ENCODE data around the gene CREB5. TPM values are rescaled to one million over a fixed set of nuclear protein-coding genes. Genes with fewer than 3 reads are reported as not detected.

CREB5 gene
- total and polyA plus RNA-seq, 2 experiments from 2014 or later, result 2.4 to 4.4 TPM

DNA sequence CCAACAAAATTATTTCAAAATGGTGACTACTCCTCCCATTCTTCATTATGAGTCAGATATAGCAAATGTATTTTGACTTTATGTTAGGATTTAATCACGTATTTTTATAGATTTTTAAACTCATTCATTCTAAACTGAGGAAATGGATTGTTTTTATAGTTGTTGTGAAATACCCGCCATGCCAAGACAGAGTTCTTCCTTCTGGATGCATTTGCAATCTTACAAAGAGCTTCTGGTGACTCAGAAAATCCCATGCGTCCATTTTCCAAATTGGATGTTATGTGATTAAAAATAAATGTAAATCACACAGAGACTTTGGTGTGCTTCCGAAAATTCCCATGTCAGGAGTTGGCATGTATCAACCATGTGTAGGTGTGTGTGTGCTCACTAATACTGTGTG is 366.5 kb downstream of the CREB5 start:
- Mint-ChIP-seq H3K27ac (no peak overlapping the region), H3K4me3 (no peak overlapping the region), H3K36me3 (ENCODE audit: low read depth) (no peaks in the 10 kb centered on the region), H3K4me1 (no peaks in the 10 kb centered on the region), H3K27me3 (ENCODE audit: insufficient read depth, low read depth, poor library complexity) (peaks cover 4% of the 10 kb centered on the region), H3K9me3 (no peaks in the 10 kb centered on the region; the same call in 2 of the 3 replicates)
- Histone ChIP-seq H3K9me2 (ENCODE audit: insufficient read depth) (no peaks in the 10 kb centered on the region), H3K4me1 (ENCODE audit: insufficient read depth) (no peaks in the 10 kb centered on the region), H3K4me2 (no peak overlapping the region), H3K79me2 (replicated peaks; ENCODE audit: insufficient read depth) (no peaks in the 10 kb centered on the region), H4K20me1 (replicated peaks; ENCODE audit: insufficient read depth) (no peaks in the 10 kb centered on the region), H3F3A (replicated peaks; ENCODE audit: low read depth) (no peaks in the 10 kb centered on the region), H3K27ac (ENCODE audit: low read depth) (no peak overlapping the region), H2AFZ (no peak overlapping the region), H3K4me3 (no peak overlapping the region), H3K27me3 (ENCODE audit: insufficient read depth) (no peaks in the 10 kb centered on the region), H3K36me3 (ENCODE audit: insufficient read depth) (no peaks in the 10 kb centered on the region)
- DNase-seq (ENCODE audit: low spot score) (no peak), ATAC-seq (no peak)
- TF ChIP-seq, protein P1, sequence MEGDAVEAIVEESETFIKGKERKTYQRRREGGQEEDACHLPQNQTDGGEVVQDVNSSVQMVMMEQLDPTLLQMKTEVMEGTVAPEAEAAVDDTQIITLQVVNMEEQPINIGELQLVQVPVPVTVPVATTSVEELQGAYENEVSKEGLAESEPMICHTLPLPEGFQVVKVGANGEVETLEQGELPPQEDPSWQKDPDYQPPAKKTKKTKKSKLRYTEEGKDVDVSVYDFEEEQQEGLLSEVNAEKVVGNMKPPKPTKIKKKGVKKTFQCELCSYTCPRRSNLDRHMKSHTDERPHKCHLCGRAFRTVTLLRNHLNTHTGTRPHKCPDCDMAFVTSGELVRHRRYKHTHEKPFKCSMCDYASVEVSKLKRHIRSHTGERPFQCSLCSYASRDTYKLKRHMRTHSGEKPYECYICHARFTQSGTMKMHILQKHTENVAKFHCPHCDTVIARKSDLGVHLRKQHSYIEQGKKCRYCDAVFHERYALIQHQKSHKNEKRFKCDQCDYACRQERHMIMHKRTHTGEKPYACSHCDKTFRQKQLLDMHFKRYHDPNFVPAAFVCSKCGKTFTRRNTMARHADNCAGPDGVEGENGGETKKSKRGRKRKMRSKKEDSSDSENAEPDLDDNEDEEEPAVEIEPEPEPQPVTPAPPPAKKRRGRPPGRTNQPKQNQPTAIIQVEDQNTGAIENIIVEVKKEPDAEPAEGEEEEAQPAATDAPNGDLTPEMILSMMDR (conservative IDR thresholded peaks at IDR 0.05; ENCODE audit: low read depth in 2 of 2), result no peak

DNA sequence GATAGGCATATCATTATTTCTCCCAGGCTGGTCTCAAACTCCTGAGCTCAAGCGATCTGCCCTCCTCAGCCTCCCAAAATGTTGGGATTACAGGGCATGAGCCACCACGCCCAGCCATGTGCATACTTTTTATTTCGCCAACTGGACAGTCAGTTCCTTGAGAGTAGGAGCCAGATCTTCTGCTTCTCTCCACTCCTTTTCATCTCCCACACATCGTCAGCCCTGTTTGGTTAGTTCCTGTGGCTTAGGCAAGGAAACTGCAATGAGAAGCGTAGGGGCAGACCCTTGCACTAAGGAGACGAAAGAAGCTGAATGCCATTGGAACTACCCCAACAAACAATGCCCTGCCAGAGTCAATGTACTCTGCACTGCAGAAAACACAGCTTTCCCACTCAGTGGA is 367.6 kb downstream of the CREB5 start:
- Histone ChIP-seq H3K27ac (ENCODE audit: low read depth) (no peak overlapping the region), H3K4me2 (no peak overlapping the region), H3K4me3 (no peak overlapping the region), H3K4me1 (ENCODE audit: insufficient read depth) (no peaks in the 10 kb centered on the region), H3K27me3 (ENCODE audit: insufficient read depth) (no peaks in the 10 kb centered on the region), H3K79me2 (replicated peaks; ENCODE audit: insufficient read depth) (no peaks in the 10 kb centered on the region), H3K9me2 (ENCODE audit: insufficient read depth) (no peaks in the 10 kb centered on the region), H3F3A (replicated peaks; ENCODE audit: low read depth) (no peaks in the 10 kb centered on the region), H3K36me3 (ENCODE audit: insufficient read depth) (no peaks in the 10 kb centered on the region), H4K20me1 (replicated peaks; ENCODE audit: insufficient read depth) (no peaks in the 10 kb centered on the region), H2AFZ (no peak overlapping the region)
- H3K4me3 Mint-ChIP-seq, result no peak overlapping the region
- ATAC-seq (no peak), DNase-seq (ENCODE audit: low spot score) (no peak)
- H3K27me3 Mint-ChIP-seq (ENCODE audit: insufficient read depth, low read depth, poor library complexity), result peaks cover 4% of the 10 kb centered on the region
- H3K36me3 Mint-ChIP-seq (ENCODE audit: low read depth), result no peaks in the 10 kb centered on the region
- H3K4me1 Mint-ChIP-seq, result no peaks in the 10 kb centered on the region
- H3K27ac Mint-ChIP-seq, result no peak overlapping the region
- no peaks in the 10 kb centered on the region; the same call in 2 of the 3 replicates for H3K9me3 Mint-ChIP-seq
- no peak for TF ChIP-seq JUNB (IDR thresholded peaks at IDR 0.05; ENCODE audit: unreplicated experiment)
- TF ChIP-seq, protein P2, sequence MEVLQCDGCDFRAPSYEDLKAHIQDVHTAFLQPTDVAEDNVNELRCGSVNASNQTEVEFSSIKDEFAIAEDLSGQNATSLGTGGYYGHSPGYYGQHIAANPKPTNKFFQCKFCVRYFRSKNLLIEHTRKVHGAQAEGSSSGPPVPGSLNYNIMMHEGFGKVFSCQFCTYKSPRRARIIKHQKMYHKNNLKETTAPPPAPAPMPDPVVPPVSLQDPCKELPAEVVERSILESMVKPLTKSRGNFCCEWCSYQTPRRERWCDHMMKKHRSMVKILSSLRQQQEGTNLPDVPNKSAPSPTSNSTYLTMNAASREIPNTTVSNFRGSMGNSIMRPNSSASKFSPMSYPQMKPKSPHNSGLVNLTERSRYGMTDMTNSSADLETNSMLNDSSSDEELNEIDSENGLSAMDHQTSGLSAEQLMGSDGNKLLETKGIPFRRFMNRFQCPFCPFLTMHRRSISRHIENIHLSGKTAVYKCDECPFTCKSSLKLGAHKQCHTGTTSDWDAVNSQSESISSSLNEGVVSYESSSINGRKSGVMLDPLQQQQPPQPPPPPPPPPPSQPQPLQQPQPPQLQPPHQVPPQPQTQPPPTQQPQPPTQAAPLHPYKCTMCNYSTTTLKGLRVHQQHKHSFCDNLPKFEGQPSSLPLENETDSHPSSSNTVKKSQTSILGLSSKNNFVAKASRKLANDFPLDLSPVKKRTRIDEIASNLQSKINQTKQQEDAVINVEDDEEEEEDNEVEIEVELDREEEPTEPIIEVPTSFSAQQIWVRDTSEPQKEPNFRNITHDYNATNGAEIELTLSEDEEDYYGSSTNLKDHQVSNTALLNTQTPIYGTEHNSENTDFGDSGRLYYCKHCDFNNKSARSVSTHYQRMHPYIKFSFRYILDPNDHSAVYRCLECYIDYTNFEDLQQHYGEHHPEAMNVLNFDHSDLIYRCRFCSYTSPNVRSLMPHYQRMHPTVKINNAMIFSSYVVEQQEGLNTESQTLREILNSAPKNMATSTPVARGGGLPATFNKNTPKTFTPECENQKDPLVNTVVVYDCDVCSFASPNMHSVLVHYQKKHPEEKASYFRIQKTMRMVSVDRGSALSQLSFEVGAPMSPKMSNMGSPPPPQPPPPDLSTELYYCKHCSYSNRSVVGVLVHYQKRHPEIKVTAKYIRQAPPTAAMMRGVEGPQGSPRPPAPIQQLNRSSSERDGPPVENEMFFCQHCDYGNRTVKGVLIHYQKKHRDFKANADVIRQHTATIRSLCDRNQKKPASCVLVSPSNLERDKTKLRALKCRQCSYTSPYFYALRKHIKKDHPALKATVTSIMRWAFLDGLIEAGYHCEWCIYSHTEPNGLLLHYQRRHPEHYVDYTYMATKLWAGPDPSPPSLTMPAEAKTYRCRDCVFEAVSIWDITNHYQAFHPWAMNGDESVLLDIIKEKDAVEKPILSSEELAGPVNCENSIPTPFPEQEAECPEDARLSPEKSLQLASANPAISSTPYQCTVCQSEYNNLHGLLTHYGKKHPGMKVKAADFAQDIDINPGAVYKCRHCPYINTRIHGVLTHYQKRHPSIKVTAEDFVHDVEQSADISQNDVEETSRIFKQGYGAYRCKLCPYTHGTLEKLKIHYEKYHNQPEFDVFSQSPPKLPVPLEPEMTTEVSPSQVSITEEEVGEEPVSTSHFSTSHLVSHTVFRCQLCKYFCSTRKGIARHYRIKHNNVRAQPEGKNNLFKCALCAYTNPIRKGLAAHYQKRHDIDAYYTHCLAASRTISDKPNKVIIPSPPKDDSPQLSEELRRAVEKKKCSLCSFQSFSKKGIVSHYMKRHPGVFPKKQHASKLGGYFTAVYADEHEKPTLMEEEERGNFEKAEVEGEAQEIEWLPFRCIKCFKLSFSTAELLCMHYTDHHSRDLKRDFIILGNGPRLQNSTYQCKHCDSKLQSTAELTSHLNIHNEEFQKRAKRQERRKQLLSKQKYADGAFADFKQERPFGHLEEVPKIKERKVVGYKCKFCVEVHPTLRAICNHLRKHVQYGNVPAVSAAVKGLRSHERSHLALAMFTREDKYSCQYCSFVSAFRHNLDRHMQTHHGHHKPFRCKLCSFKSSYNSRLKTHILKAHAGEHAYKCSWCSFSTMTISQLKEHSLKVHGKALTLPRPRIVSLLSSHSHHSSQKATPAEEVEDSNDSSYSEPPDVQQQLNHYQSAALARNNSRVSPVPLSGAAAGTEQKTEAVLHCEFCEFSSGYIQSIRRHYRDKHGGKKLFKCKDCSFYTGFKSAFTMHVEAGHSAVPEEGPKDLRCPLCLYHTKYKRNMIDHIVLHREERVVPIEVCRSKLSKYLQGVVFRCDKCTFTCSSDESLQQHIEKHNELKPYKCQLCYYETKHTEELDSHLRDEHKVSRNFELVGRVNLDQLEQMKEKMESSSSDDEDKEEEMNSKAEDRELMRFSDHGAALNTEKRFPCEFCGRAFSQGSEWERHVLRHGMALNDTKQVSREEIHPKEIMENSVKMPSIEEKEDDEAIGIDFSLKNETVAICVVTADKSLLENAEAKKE (CRISPR knock-in tag; IDR thresholded peaks at IDR 0.05), result no peak
- no peak for TF ChIP-seq STAT1 (IDR thresholded peaks at IDR 0.05; ENCODE audit: unreplicated experiment)
- TF ChIP-seq, protein P3, sequence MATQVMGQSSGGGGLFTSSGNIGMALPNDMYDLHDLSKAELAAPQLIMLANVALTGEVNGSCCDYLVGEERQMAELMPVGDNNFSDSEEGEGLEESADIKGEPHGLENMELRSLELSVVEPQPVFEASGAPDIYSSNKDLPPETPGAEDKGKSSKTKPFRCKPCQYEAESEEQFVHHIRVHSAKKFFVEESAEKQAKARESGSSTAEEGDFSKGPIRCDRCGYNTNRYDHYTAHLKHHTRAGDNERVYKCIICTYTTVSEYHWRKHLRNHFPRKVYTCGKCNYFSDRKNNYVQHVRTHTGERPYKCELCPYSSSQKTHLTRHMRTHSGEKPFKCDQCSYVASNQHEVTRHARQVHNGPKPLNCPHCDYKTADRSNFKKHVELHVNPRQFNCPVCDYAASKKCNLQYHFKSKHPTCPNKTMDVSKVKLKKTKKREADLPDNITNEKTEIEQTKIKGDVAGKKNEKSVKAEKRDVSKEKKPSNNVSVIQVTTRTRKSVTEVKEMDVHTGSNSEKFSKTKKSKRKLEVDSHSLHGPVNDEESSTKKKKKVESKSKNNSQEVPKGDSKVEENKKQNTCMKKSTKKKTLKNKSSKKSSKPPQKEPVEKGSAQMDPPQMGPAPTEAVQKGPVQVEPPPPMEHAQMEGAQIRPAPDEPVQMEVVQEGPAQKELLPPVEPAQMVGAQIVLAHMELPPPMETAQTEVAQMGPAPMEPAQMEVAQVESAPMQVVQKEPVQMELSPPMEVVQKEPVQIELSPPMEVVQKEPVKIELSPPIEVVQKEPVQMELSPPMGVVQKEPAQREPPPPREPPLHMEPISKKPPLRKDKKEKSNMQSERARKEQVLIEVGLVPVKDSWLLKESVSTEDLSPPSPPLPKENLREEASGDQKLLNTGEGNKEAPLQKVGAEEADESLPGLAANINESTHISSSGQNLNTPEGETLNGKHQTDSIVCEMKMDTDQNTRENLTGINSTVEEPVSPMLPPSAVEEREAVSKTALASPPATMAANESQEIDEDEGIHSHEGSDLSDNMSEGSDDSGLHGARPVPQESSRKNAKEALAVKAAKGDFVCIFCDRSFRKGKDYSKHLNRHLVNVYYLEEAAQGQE (IDR thresholded peaks at IDR 0.05; ENCODE audit: unreplicated experiment), result no peak
- no peak for TF ChIP-seq ZNF331 (CRISPR knock-in tag; IDR thresholded peaks at IDR 0.05; ENCODE audit: low read depth)
- TF ChIP-seq, protein P4, sequence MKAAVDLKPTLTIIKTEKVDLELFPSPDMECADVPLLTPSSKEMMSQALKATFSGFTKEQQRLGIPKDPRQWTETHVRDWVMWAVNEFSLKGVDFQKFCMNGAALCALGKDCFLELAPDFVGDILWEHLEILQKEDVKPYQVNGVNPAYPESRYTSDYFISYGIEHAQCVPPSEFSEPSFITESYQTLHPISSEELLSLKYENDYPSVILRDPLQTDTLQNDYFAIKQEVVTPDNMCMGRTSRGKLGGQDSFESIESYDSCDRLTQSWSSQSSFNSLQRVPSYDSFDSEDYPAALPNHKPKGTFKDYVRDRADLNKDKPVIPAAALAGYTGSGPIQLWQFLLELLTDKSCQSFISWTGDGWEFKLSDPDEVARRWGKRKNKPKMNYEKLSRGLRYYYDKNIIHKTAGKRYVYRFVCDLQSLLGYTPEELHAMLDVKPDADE (IDR thresholded peaks at IDR 0.05), result no peak
- TF ChIP-seq NANOG (IDR thresholded peaks at IDR 0.05; ENCODE audit: borderline replicate concordance), result no peak
- no peak for TF ChIP-seq POLR2AphosphoS5 (IDR thresholded peaks at IDR 0.05; ENCODE audit: low read depth)
- TF ChIP-seq CREB1 (CRISPR knock-in tag; IDR thresholded peaks at IDR 0.05; ENCODE audit: low read depth), result no peak
